Right atrium auricular region (tissue), 2 donors: ENCODE results near the gene BICD1. TPM values are rescaled to one million over a fixed set of nuclear protein-coding genes. Genes with fewer than 3 reads are reported as not detected.

Experiments used
- DNase-seq: peaks from one replicate; pipeline ENCODE4 v3.0.0-alpha.2; 2019; ENCODE audit warnings: low spot score
- H3K27ac ChIP-seq, 2 donors: fragments of 200-600 bp; sonication (generic); 1 replicate in 1 of 2; 2 replicates in 1 of 2; pipeline ENCODE4 v1.5.1; 2016 to 2019
- H3K27me3 ChIP-seq, 2 donors: fragments of 200-600 bp; sonication (generic); one replicate each; pipeline versions ENCODE4 v1.5.1 to v1.6.0; 2017 to 2019
- H3K36me3 ChIP-seq: fragments of 200-600 bp; sonication (generic); one replicate; pipeline ENCODE4 v1.5.1; 2016
- H3K4me1 ChIP-seq, 2 donors: fragments of 200-600 bp; sonication (generic); one replicate each; pipeline versions ENCODE4 v1.5.1 to v1.6.0; 2017 to 2019
- H3K4me3 ChIP-seq, 2 donors: fragments of 200-600 bp; sonication (generic); 1 replicate in 1 of 2; 2 replicates in 1 of 2; pipeline ENCODE4 v1.5.1; 2017 to 2019; ENCODE audit warnings: mild to moderate bottlenecking in 1 of 2, moderate library complexity in 1 of 2
- H3K9me3 ChIP-seq, 2 donors: fragments of 200-600 bp; sonication (generic); one replicate each; pipeline ENCODE4 v1.5.1; 2019
- CTCF ChIP-seq, 2 donors: fragments of 200-600 bp; sonication (generic); IDR thresholded peaks; one replicate each; pipeline ENCODE4 v1.5.1; 2019; ENCODE audit warnings: antibody characterized with exemption in 2 of 2
- total RNA-seq, 2 donors: library from RNA; depleted of rRNA; stranded (reverse); fragments of >200 nt; gene quantifications; one replicate each; pipeline ENCODE4 v1.1.0, GENCODE V29; 2016

The BICD1 gene
- total RNA-seq, 2 donors from 2014 or later: 3.3 to 6.6 TPM

- no peak for DNase-seq
- no peak for TF ChIP-seq CTCF (IDR thresholded peaks at IDR 0.05)
- Histone ChIP-seq H3K4me3 (no peak overlapping the region), H3K9me3 (no peaks in the 10 kb centered on the region), H3K27ac (no peak overlapping the region), H3K36me3 (no peaks in the 10 kb centered on the region), H3K4me1 (no peaks in the 10 kb centered on the region), H3K27me3 (no peaks in the 10 kb centered on the region)
Observed at GRCh38 chr12:32343496-32343895, 236.8 kb downstream of the BICD1 start.

- no peak for DNase-seq
Observed at GRCh38 chr12:32344047-32344446, 237.4 kb downstream of the BICD1 start.

GRCh38 chr12:32353540-32353939 lies 246.9 kb downstream of the BICD1 start:
- Histone ChIP-seq H3K9me3 (no peaks in the 10 kb centered on the region), H3K4me3 (no peak overlapping the region), H3K4me1 (no peaks in the 10 kb centered on the region), H3K27ac (no peak overlapping the region), H3K36me3 (no peaks in the 10 kb centered on the region), H3K27me3 (no peaks in the 10 kb centered on the region)
- TF ChIP-seq CTCF (IDR thresholded peaks at IDR 0.05): no peak
- no peak for DNase-seq

More at GRCh38 chr12:32344047-32344446, 237.4 kb downstream of the BICD1 start:
- H3K4me1 ChIP-seq: no peaks in the 10 kb centered on the region
- H3K4me3 ChIP-seq: no peak overlapping the region
- TF ChIP-seq CTCF (IDR thresholded peaks at IDR 0.05): no peak
- H3K27me3 ChIP-seq: no peaks in the 10 kb centered on the region
- no peaks in the 10 kb centered on the region for H3K36me3 ChIP-seq
- H3K9me3 ChIP-seq: no peaks in the 10 kb centered on the region
- no peak overlapping the region for H3K27ac ChIP-seq

- Histone ChIP-seq H3K36me3 (no peaks in the 10 kb centered on the region), H3K4me1 (no peaks in the 10 kb centered on the region), H3K27me3 (no peaks in the 10 kb centered on the region), H3K27ac (no peak overlapping the region), H3K4me3 (no peak overlapping the region), H3K9me3 (no peaks in the 10 kb centered on the region)
- DNase-seq: no peak
- no peak for TF ChIP-seq CTCF (IDR thresholded peaks at IDR 0.05)
Observed at GRCh38 chr12:32357601-32358249, 251.1 kb downstream of the BICD1 start.

- no peak for TF ChIP-seq CTCF (IDR thresholded peaks at IDR 0.05)
Observed at GRCh38 chr12:32360956-32361355, 254.3 kb downstream of the BICD1 start.

GRCh38 chr12:32362892-32363291 lies 256.2 kb downstream of the BICD1 start:
- TF ChIP-seq CTCF (IDR thresholded peaks at IDR 0.05): no peak
- no peak for DNase-seq
- H3K27ac ChIP-seq: no peak overlapping the region
- no peaks in the 10 kb centered on the region for H3K36me3 ChIP-seq
- H3K9me3 ChIP-seq: no peaks in the 10 kb centered on the region
- H3K4me3 ChIP-seq: no peak overlapping the region
- no peaks in the 10 kb centered on the region for H3K27me3 ChIP-seq
- no peaks in the 10 kb centered on the region for H3K4me1 ChIP-seq

More at GRCh38 chr12:32360956-32361355, 254.3 kb downstream of the BICD1 start:
- no peaks in the 10 kb centered on the region for H3K4me1 ChIP-seq
- DNase-seq: no peak
- H3K4me3 ChIP-seq: no peak overlapping the region
- no peaks in the 10 kb centered on the region for H3K27me3 ChIP-seq
- H3K9me3 ChIP-seq: no peaks in the 10 kb centered on the region
- H3K36me3 ChIP-seq: no peaks in the 10 kb centered on the region
- H3K27ac ChIP-seq: no peak overlapping the region
